Esophagus mucosa (tissue), 1 donor: ENCODE measurements around the gene PRDM2. TPM values are rescaled to one million over a fixed set of nuclear protein-coding genes. Genes with fewer than 3 reads are reported as not detected.

ENCODE experiments used
- ATAC-seq: fragments of 200-7000 bp; cut with Tn5 transposase; one replicate; pipeline ENCODE4 v1.9.1; 2020
- total RNA-seq: library from RNA; stranded (reverse); gene quantifications from one replicate; pipeline ENCODE4 v1.2.4, GENCODE V29; 2023
- donor health status: DM: yes; HTN: yes; CAD: no.

PRDM2 gene
- total RNA-seq, 1 donor from 2014 or later = 24.7 TPM

- no peak for ATAC-seq
These were observed 33.7 kb downstream of the PRDM2 start for GRCh38 chr1:13733711-13734110.

DNA sequence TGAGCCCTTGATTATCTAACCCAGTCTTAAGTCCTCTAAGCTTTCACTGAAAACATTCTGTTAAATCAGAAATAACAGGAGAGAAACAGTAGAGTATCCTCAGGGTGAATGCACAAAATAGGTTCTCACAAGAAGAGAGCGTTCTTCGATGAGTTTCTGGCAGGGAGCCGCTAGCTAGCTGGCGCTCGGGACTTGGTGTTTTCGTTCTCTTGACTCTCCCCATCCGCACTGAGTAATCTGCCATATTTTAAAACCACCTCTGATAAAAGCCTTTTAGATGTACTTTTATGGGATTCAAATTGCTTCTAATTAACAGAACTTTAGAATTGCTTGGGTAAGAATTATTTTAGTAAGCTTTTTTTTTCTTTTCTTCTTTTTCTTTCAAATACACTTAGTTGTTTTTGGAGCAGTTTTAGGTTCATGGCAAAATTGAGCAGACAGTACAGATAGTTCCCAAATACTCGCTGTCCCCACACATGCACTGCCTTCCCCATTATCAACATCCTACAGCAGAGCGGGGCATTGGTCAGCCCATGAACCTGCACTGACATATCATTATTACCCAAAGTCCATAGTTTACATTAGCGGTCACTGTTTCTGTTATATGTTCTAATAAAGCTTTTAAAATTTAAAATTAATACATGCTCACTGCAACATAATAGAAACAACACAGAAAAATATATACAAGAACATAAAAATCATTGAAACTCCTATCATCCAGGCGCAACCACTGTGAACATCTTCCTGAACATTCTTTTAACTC lies 35.4 kb downstream of the PRDM2 start:
- ATAC-seq = no peak

- no peak for ATAC-seq
These were observed 37.4 kb downstream of the PRDM2 start for GRCh38 chr1:13737398-13737797.

DNA sequence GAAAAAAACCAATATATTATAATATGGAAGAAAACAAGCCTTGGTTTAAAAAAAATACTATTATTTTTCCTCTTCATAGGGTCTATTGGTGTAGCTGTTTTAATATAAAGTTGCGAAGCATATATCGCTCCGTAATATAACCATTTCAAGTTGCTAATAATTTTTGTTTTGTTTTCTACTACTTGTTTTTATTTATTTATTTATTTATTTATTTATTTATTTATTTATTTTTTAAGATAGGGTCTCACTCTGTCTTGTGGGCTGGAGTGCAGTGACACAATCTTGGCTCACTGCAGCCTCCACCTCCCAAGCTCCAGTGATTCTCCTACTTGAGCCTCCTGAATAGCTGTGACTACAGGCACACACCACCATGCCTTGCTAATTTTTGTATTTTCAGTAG lies 46.4 kb downstream of the PRDM2 start:
- ATAC-seq = no peak

GRCh38 chr1:13748610-13749505 lies 48.9 kb downstream of the PRDM2 start:
- peak; percentile 97 for ATAC-seq

GRCh38 chr1:13749543-13750341 lies 49.8 kb downstream of the PRDM2 start:
- peak; percentile 57 for ATAC-seq

DNA sequence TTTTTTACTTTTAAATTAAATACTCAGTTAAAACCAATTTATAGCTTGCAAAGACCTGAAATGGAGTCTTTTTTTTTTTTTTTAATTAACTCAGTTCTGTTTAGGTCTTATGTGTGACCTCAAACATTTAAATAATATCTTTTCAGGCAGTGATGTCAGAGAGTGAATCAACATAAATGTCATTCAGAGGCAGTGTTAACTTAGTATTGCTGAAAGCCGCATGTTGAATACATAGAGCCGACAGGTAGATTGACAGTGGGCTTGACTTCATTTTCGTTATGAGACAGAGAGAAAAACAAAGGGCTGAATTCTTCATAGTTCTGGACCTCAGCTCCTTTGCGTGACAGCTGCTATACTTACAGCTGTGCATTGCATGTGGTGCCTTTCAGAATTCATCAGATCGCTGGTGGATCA lies 51.5 kb downstream of the PRDM2 start:
- no peak for ATAC-seq

GRCh38 chr1:13751985-13752384 lies 52.0 kb downstream of the PRDM2 start:
- ATAC-seq = no peak

DNA sequence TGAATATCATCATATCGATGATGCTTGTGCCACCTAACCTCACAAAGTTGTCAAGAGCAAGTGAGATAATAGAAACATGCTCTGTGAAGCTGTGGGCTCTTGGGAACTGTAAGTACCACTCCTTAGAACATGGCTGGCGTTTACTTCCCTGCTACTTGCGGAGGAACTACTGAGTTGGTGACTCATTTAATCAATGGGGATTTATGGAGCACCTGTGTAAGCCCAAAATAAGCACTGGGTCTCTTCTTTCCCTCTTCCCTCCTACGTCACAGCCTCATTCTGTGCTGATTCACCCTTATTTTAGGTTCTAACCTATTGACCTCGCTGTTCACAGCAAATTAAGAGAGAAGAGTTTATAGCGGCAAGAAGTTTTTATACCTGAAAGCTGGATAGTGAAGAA lies 52.9 kb downstream of the PRDM2 start:
- peak; percentile 58 for ATAC-seq

DNA sequence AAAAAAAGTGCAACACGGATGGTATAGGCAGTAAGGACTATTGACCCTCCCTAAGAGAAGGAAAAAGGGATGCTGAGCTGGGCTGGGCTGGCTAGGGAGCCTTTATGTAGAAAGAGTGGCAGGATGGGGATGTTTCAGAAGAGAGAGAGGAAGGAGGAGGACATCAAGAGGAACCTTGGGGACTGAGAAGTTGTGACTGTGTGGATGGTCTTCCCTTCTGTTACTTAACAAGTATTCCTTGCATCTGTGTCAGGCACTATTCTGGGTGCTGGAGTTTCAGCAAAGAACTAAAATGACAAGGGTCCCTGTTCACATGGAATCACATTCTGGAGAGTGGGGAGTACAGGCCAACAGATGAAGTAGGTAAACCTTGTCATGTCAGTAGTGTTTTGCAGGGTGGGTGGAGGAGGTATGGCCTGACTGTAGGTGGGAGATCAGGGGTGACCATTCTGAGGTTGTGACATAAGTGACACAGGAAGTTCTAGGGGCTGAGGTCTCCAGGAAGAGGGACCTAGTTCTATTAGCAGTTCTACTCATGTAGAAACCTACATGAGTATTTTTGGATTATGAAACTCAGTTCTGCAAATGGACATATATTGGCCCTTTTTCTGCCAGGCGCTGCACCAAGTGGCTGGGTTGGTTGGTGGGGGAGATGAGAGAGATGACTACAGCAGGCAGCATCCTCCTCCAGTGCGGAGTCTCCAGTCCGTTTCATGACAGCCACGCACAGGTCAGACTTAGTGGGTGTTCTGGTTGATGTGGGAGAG lies 53.8 kb downstream of the PRDM2 start:
- no peak for ATAC-seq

DNA sequence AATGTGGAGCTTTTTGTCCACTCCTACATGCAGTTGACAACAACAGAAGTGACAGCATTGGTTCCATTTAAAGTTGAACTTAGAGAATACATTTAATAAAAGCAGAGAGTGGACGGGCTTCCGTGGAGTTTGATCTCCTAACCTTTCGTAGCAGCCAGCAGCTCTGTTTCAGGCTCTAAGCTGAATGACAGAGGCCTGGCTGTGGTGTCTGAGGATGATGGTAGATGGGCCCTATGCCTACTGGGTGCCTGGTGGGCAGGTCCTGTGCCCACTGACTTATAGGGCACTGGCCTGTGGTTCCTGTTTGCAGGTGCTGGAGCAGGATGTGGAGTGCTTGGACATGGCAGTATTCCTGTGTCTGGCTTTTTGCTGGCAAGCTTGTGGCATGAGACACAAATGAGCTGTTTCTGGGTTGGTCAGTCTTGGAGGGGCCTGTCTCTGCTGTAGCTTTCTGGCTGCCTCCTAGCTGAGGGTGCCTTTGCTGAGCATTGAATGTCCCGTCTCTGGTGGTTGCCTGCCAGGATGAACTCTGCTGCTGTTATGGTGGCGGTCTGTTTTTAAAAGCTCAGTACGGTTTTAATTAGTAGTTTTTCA lies 54.6 kb downstream of the PRDM2 start:
- ATAC-seq = no peak

DNA sequence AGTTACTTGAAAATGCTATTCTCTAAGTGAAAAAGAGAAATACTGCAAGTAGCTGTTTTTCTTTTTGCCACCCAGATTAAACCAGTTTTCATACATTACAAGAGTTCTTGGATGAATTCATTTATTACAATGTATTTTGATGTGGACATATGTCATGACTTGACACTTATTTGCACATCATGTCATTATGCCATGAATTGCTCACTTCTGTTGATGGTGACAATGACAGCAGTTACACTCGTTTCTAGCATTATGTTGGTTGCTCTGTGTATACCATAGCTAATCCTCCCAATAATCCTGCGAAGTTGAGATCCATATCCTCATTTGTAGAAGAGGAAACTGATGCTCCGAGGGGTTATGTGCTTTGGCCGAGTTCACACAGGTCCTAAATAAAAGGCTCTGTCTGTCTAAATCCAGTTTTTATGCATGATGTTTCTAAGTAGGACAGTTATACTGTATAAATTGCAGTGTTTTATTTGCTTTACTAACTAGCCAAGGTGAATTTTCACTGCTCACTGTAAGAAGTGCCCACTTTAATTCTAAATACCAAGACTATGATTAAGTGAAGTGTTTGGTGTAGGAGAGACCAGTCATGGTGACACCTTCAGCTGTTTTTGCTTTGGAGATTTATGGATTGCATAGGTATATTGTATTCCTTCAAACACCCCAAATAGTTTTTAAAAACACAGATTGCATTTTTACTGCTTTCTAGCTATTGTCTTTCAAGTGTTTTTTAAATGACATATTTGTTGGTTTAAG lies 56.7 kb downstream of the PRDM2 start:
- no peak for ATAC-seq

- peak; percentile 27 for ATAC-seq
These were observed 57.7 kb downstream of the PRDM2 start for GRCh38 chr1:13757693-13758092.

- peak; percentile 70 for ATAC-seq
These were observed 59.1 kb downstream of the PRDM2 start for GRCh38 chr1:13759072-13759471.

GRCh38 chr1:13760340-13760739 lies 60.4 kb downstream of the PRDM2 start:
- no peak for ATAC-seq

GRCh38 chr1:13760921-13761320 lies 60.9 kb downstream of the PRDM2 start:
- ATAC-seq = no peak

DNA sequence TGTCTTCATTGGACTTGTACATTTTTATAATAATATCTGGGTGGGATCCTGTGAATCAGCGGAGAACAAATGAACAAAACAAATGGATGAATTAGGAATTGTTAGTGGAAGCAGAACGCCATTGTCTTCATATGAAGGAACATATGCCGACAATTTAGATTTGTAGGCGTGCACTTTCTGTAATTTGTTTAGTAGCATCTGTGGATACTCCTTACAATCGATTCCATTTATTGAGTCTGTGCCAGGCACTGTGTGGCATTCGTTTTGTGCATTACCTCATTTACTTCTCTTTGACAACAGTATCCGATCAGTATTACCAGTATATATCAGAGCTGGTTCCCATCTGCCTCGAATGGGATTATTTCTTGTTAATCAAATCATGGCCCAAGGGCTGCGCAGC lies 61.9 kb downstream of the PRDM2 start:
- no peak for ATAC-seq

DNA sequence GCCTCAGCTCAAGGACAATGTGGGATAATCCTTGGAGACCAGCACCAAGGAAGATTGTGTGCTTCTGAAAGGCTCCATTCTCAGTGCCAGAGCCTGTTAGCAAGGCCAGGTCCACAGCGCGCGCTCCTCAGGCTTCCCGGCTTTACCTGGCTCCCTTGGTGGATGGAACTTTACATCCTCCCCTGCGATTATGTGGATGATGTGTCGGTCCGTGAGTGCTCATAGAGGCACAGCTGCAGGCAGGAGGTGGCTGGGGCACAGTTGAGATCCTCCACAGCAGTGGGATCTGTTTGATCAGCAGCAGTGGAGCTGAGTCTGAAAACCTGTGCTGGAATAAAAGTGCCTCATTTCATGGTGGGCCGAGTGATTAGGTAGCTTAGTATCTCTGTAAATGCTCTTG lies 62.7 kb downstream of the PRDM2 start:
- no peak for ATAC-seq

DNA sequence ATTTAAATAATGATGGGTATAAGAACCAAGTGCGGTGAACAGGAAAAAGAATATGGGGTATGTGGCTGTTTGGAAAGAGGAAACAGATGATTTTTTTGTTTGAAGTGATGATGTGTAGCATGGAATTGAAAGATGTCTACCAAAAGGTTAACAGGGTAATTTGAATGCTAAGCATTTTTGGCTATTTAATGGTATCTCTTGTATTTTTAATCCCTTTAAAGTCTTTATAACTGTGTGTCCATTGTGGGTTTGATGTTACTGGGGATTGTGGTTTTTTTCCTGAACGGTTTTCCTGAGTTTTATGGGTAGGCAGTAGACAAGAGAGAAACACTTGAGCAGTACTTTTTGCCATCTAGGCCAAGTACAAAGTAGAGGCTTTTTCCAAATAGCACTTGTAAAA lies 63.2 kb downstream of the PRDM2 start:
- no peak for ATAC-seq

GRCh38 chr1:13763991-13764390 lies 64.0 kb downstream of the PRDM2 start:
- ATAC-seq = no peak
